GM21737 (cell line): Measurements from ENCODE around the gene PROS1.
"Not testable (repeated sequence)": the region's sequence is repeated elsewhere in the genome, so short reads cannot be mapped to it uniquely, and the experiment has no call there.

Experiments
- ATAC-seq: cut with Tn5 transposase; IDR thresholded peaks from one replicate; pipeline ENCODE4 v1.9.1; 2021; ENCODE audit warnings: mild to moderate bottlenecking, moderate library complexity; ENCODE audit not compliant: unreplicated experiment

PROS1 gene

GRCh38 chr3:93878250-93879017, 95.3 kb downstream of the PROS1 start:
- ATAC-seq = not testable (repeated sequence)

GRCh38 chr3:93877427-93877826, 96.3 kb downstream of the PROS1 start:
- not testable (repeated sequence) for ATAC-seq

- not testable (repeated sequence) for ATAC-seq
These were observed 100.3 kb downstream of the PROS1 start for GRCh38 chr3:93873412-93873811.

- ATAC-seq = no peak
These were observed 106.3 kb downstream of the PROS1 start for GRCh38 chr3:93867425-93867824.

- ATAC-seq = no peak
These were observed 112.7 kb downstream of the PROS1 start for GRCh38 chr3:93861017-93861416.

- no peak for ATAC-seq
These were observed 118.3 kb downstream of the PROS1 start for GRCh38 chr3:93855401-93855800.

GRCh38 chr3:93852228-93852627, 121.5 kb downstream of the PROS1 start:
- ATAC-seq = not testable (repeated sequence)

GRCh38 chr3:93843981-93844380, 129.7 kb downstream of the PROS1 start:
- no peak for ATAC-seq

- not testable (repeated sequence) for ATAC-seq
These were observed 134.5 kb downstream of the PROS1 start for GRCh38 chr3:93839193-93839592.
